OCI-LY1 (cell line): ENCODE data around the gene PSD2.

Source experiments
- CTCF ChIP-seq: fragments of 200-600 bp; sonication (generic), shearing (Covaris generic); IDR thresholded peaks from 2 replicates; pipeline ENCODE4 v1.5.1; 2017; ENCODE audit warnings: mild to moderate bottlenecking, antibody characterized with exemption, low read length, moderate library complexity, mixed read lengths
- EZH2 ChIP-seq: fragments of 200-600 bp; sonication (generic), shearing (Covaris generic); IDR thresholded peaks from 2 replicates; pipeline ENCODE4 v1.8.0; 2017; ENCODE audit warnings: borderline replicate concordance, mixed run types, mild to moderate bottlenecking, antibody characterized with exemption, low read length, moderate library complexity, mixed read lengths

- TF ChIP-seq EZH2, result no peak
- no peak for TF ChIP-seq CTCF
These were observed 81.6 kb downstream of the PSD2 start for GRCh38 chr5:139877129-139877597.
